IMR-90 (cell line): ENCODE measurements around the gene CFAP299. TPM values are rescaled to one million over a fixed set of nuclear protein-coding genes. Genes with fewer than 3 reads are reported as not detected.

Source experiments
- ATAC-seq: fragments of 200-7000 bp; cut with Tn5 transposase; 2 replicates; pipeline ENCODE4 v1.9.1; 2020; ENCODE audit warnings: low read depth, mild to moderate bottlenecking, moderate library complexity
- BruUV-seq: library from RNA; stranded (reverse); fragments of 400-500 nt; replicated peaks from 2 replicates; lab custom pipeline; 2021; lab: Mats Ljungman, UMichigan
- CTCF ChIA-PET: fragments of 300-600 bp; formaldehyde crosslinking; extraction: SDS; loops from one replicate; lab custom pipeline; 2021; ENCODE audit warnings: antibody characterized with exemption; lab: Yijun Ruan, JAX
- POLR2A ChIA-PET: fragments of 300-600 bp; sonication (Branson Sonifier 250); formaldehyde crosslinking; loops from one replicate; lab custom pipeline; 2022; ENCODE audit warnings: antibody characterized with exemption; ENCODE audit not compliant: unreplicated experiment; lab: Charles Lee
- DNase-seq: peaks from one replicate; pipeline ENCODE4 v3.0.0; 2013
- H2AFZ ChIP-seq: replicated peaks from 2 replicates; pipeline ENCODE3; 2013; ENCODE audit warnings: low read length, mild to moderate bottlenecking; ENCODE audit not compliant: poor library complexity
- H2AK5ac ChIP-seq: 2 replicates; pipeline ENCODE4 v1.6.1; 2013; ENCODE audit warnings: low read depth, low read length, inconsistent platforms
- H2AK9ac ChIP-seq: replicated peaks from 2 replicates; pipeline ENCODE3; 2013; ENCODE audit warnings: mild to moderate bottlenecking, low read depth, low read length, moderate library complexity; ENCODE audit not compliant: poor library complexity
- H2BK120ac ChIP-seq: 2 replicates; pipeline ENCODE4 v1.6.1; 2013; ENCODE audit warnings: low read depth, low read length, inconsistent platforms
- H2BK15ac ChIP-seq: 3 replicates; pipeline ENCODE4 v1.6.1; 2013; ENCODE audit warnings: low read depth, low read length, inconsistent platforms
- H2BK20ac ChIP-seq: 2 replicates; pipeline ENCODE4 v1.6.1; 2013; ENCODE audit warnings: low read depth, mild to moderate bottlenecking, inconsistent platforms, low read length, moderate library complexity
- H2BK5ac ChIP-seq: 2 replicates; pipeline ENCODE4 v1.6.1; 2013; ENCODE audit warnings: mild to moderate bottlenecking, low read depth, low read length, inconsistent platforms; ENCODE audit not compliant: poor library complexity, severe bottlenecking
- H3K14ac ChIP-seq: replicated peaks from 2 replicates; pipeline ENCODE4 v1.6.1; 2013; ENCODE audit warnings: low read depth, low read length, inconsistent platforms
- H3K18ac ChIP-seq: 2 replicates; pipeline ENCODE4 v1.6.1; 2013; ENCODE audit warnings: low read depth, low read length, control low read depth
- H3K23ac ChIP-seq: 2 replicates; pipeline ENCODE4 v1.6.1; 2013; ENCODE audit warnings: low read depth, low read length, inconsistent platforms
- H3K27ac ChIP-seq: 2 replicates; pipeline ENCODE4 v1.5.1; 2013; ENCODE audit warnings: mild to moderate bottlenecking, control low read depth, low read length; ENCODE audit not compliant: insufficient read depth
- H3K27me3 ChIP-seq: 2 replicates; pipeline ENCODE4 v1.6.1; 2013; ENCODE audit warnings: low read length; ENCODE audit not compliant: control insufficient read depth, insufficient read depth
- H3K36me3 ChIP-seq: 2 replicates; pipeline ENCODE4 v1.6.1; 2013; ENCODE audit warnings: low read length, mixed read lengths; ENCODE audit not compliant: control insufficient read depth, insufficient read depth
- H3K4ac ChIP-seq: 2 replicates; pipeline ENCODE4 v1.6.1; 2013; ENCODE audit warnings: low read depth, low read length, inconsistent platforms
- H3K4me1 ChIP-seq: 2 replicates; pipeline ENCODE4 v1.6.1; 2013; ENCODE audit warnings: low read length, mixed read lengths; ENCODE audit not compliant: control insufficient read depth, insufficient read depth
- H3K4me2 ChIP-seq: 2 replicates; pipeline ENCODE4 v1.6.1; 2013; ENCODE audit warnings: low read depth, mild to moderate bottlenecking, control low read depth, low read length, moderate library complexity
- H3K4me3 ChIP-seq: 2 replicates; pipeline ENCODE4 v1.5.1; 2013; ENCODE audit warnings: low read depth, mild to moderate bottlenecking, control low read depth, low read length, moderate library complexity; ENCODE audit not compliant: insufficient read depth
- H3K56ac ChIP-seq: 2 replicates; pipeline ENCODE4 v1.6.1; 2013; ENCODE audit warnings: low read length, inconsistent platforms; ENCODE audit not compliant: insufficient read depth; ENCODE audit errors: extremely low read depth
- H3K79me1 ChIP-seq, 2 experiments: 2 replicates each; pipeline ENCODE4 v1.6.1; 2013; ENCODE audit warnings: low read length in 2 of 2, inconsistent platforms in 1 of 2, low read depth in 1 of 2
- H3K9ac ChIP-seq: 2 replicates; pipeline ENCODE4 v1.6.1; 2013; ENCODE audit warnings: low read depth, low read length, control low read depth
- H3K9me1 ChIP-seq: 2 replicates; pipeline ENCODE4 v1.6.1; 2013; ENCODE audit warnings: low read length, inconsistent platforms; ENCODE audit not compliant: insufficient read depth
- H3K9me3 ChIP-seq: 2 replicates; pipeline ENCODE4 v1.6.1; 2013; ENCODE audit warnings: low read length; ENCODE audit not compliant: control insufficient read depth, insufficient read depth
- H4K20me1 ChIP-seq: 2 replicates; pipeline ENCODE4 v1.6.1; 2013; ENCODE audit warnings: low read length, inconsistent platforms; ENCODE audit not compliant: insufficient read depth
- H4K5ac ChIP-seq: 2 replicates; pipeline ENCODE4 v1.6.1; 2013; ENCODE audit warnings: mild to moderate bottlenecking, low read depth, low read length, control low read depth
- H4K8ac ChIP-seq, 2 experiments: 2 replicates each; pipeline ENCODE4 v1.6.1; 2013; ENCODE audit warnings: low read depth in 2 of 2, low read length in 2 of 2, control low read depth in 1 of 2, inconsistent platforms in 1 of 2
- H4K91ac ChIP-seq: 2 replicates; pipeline ENCODE4 v1.6.1; 2013; ENCODE audit warnings: low read depth, low read length, inconsistent platforms; ENCODE audit not compliant: insufficient read depth
- BHLHE40 ChIP-seq: fragments of 150-350 bp; IDR thresholded peaks from 2 replicates; pipeline ENCODE4 v1.6.1; 2016; ENCODE audit warnings: mild to moderate bottlenecking, low read depth, low read length
- CEBPB ChIP-seq: IDR thresholded peaks from 2 replicates; pipeline ENCODE4 v1.6.1; 2012; ENCODE audit warnings: low read depth, low read length, improper control_type of control experiment
- FOS ChIP-seq: fragments of 150-350 bp; IDR thresholded peaks from 2 replicates; pipeline ENCODE4 v1.6.1; 2016; ENCODE audit warnings: low read depth, low read length
- WGBS, 2 experiments: methylation state at CpG; one replicate each; pipeline versions ENCODE4 v1.1.5 to v1.1.7; 2013; ENCODE audit warnings: missing lambda C conversion rate in 2 of 2; ENCODE audit not compliant: insufficient read length in 1 of 2; ENCODE audit errors: extremely low coverage in 2 of 2; 5-methylcytosine and 5-hydroxymethylcytosine counted together
- dilution Hi-C: fragments of 300-500 bp; cut with HindIII; formaldehyde crosslinking; loops from one replicate; pipeline ENCODE4 v1.14.3; 2018; ENCODE audit warnings: low sequenced_read_pairs; ENCODE audit not compliant: unreplicated experiment
- in situ Hi-C: fragments of 300-500 bp; cut with MboI; formaldehyde crosslinking; loops from 3 replicates; pipeline ENCODE4 v1.14.3; 2019; ENCODE audit warnings: low sequenced_read_pairs, inconsistent platforms, mixed read lengths
- intact Hi-C: fragments of 100-400 bp; cut with micrococcal nuclease; formaldehyde crosslinking; loops from 2 replicates; pipeline ENCODE4 v1.10.0; 2022
- polyA plus RNA-seq, 3 experiments: library from polyadenylated mRNA; depleted of rRNA; stranded (reverse); fragments of >200 nt; gene quantifications; 2 replicates each; pipeline ENCODE4 v1.2.3, GENCODE V29; 2012; ENCODE audit warnings: low replicate concordance in 1 of 3
- total RNA-seq: library from RNA; depleted of rRNA; stranded (reverse); fragments of >200 nt; gene quantifications from 2 replicates; pipeline ENCODE4 v1.2.3, GENCODE V29; 2012

The CFAP299 gene
- total and polyA plus RNA-seq, 2 of the 4 experiments (the other 2 are of a cell fraction): 1.0 to 1.1 TPM

DNA sequence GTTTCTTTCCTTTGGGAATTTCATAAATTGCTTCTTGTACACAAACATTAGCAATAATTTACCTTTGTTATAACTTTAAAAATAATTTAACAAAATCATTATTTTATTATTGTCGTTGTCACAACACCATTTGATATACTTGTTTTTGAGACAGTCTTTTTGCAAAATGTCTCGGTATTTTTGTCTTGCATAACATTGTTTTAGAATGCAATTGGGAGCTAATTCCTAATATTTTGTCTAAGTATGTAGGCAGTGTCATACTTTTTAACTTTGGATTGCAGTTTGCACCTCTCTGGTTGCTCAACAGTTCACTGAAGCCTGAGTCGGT lies 340 bp upstream of the CFAP299 start:
- DNase-seq (no peak), ATAC-seq (no peak)
- no peak overlapping the region for H2BK20ac ChIP-seq
- H3K36me3 ChIP-seq: no peaks in the 10 kb centered on the region
- H3K79me1 ChIP-seq: peaks cover 0 to 12% of the 10 kb centered on the region in 2 experiments; a peak in 1 of 4 replicates
- no peaks in the 10 kb centered on the region for H4K20me1 ChIP-seq
- in situ Hi-C loops: loop anchor here (10.0 to 25.0 kb wide), 2 partner anchors 110 to 1398 kb away; partner anchors contain the start of gene PAQR3
- H3K9me3 ChIP-seq: no peaks in the 10 kb centered on the region
- no peak overlapping the region for H2BK5ac ChIP-seq
- peaks cover 4% of the 10 kb centered on the region for H3K4me1 ChIP-seq
- no peak overlapping the region for H2AK9ac ChIP-seq
- H3K4me3 ChIP-seq: peak overlapping the region; percentile 84
- TF ChIP-seq BHLHE40 (no peak), FOS (no peak), CEBPB (peak; percentile 73)
- H3K27ac ChIP-seq: no peak overlapping the region
- H4K5ac ChIP-seq: no peak overlapping the region
- H3K27me3 ChIP-seq: no peaks in the 10 kb centered on the region
- H3K9ac ChIP-seq: peak overlapping the region; percentile 61; the same call in 1 of the 2 replicates
- 0% methylated on average over 1 of the region's 3 CpGs; no CpG with 5 or more reads in 1 of the 2 experiments for WGBS, 2 experiments
- H3K14ac ChIP-seq: no peak overlapping the region
- no peak overlapping the region for H2BK120ac ChIP-seq
- H2AFZ ChIP-seq: peak overlapping the region; percentile 92
- H3K4ac ChIP-seq: no peak overlapping the region
- dilution Hi-C loops: no loop called here
- H3K56ac ChIP-seq: no peak overlapping the region
- CTCF ChIA-PET: interaction anchor here (0.6 to 3.2 kb wide), 8 partner anchors 12 to 684 kb away, joined by 3 to 13 read pairs (median 4); no protein-coding TSS in a partner anchor
- H4K8ac ChIP-seq: no peak overlapping the region
- no peaks in the 10 kb centered on the region for H3K9me1 ChIP-seq
- no peak overlapping the region for H3K18ac ChIP-seq
- H4K91ac ChIP-seq: no peak overlapping the region
- no peak overlapping the region for H2AK5ac ChIP-seq
- intact Hi-C loops: loop anchor here (2.0 to 5.0 kb wide), 3 partner anchors 66 to 1383 kb away; no protein-coding TSS in a partner anchor
- peak overlapping the region; percentile 93 for H3K4me2 ChIP-seq
- POLR2A ChIA-PET: no interaction called here
- BruUV-seq: no TSS peak
- H3K23ac ChIP-seq: no peak overlapping the region
- no peak overlapping the region for H2BK15ac ChIP-seq
